ENCODE measurements around the gene C6orf15. TPM values are rescaled to one million over a fixed set of nuclear protein-coding genes. Genes with fewer than 3 reads are reported as not detected.

Gene C6orf15
- polyA plus RNA-seq, 1 donor from 2014 or later, result not detected

GRCh38 chr6:31075528-31075927 is 36.8 kb downstream of the C6orf15 start:
- Histone ChIP-seq H3K4me3 (ENCODE audit: low read length) (no peak overlapping the region), H2AFZ (ENCODE audit: low read depth, low read length) (no peak overlapping the region), H3K4me2 (ENCODE audit: low read length) (no peak overlapping the region), H4K20me1 (ENCODE audit: insufficient read depth) (no peaks in the 10 kb centered on the region), H3K9ac (ENCODE audit: low read length) (no peak overlapping the region), H3K9me3 (ENCODE audit: low read length) (no peaks in the 10 kb centered on the region), H3K79me2 (replicated peaks; ENCODE audit: insufficient read depth, low read length) (no peaks in the 10 kb centered on the region), H3K27ac (ENCODE audit: low read length) (no peak overlapping the region), H3K9me2 (ENCODE audit: insufficient read depth, low read length) (no peaks in the 10 kb centered on the region), H3F3A (ENCODE audit: insufficient read depth, low read length, poor library complexity, severe bottlenecking) (no peaks in the 10 kb centered on the region), H3K27me3 (ENCODE audit: insufficient read depth, low read depth, low read length) (no peaks in the 10 kb centered on the region), H3K36me3 (ENCODE audit: insufficient read depth, low read length) (no peaks in the 10 kb centered on the region)
- TF ChIP-seq SMC3 (conservative IDR thresholded peaks at IDR 0.05; ENCODE audit: poor library complexity) (no peak), RAD21 (conservative IDR thresholded peaks at IDR 0.05) (no peak), POLR2AphosphoS5 (IDR thresholded peaks at IDR 0.05) (no peak), MXI1 (conservative IDR thresholded peaks at IDR 0.05; ENCODE audit: poor library complexity, severe bottlenecking) (no peak), REST (IDR thresholded peaks at IDR 0.05; ENCODE audit: borderline replicate concordance) (no peak), TAF1 (IDR thresholded peaks at IDR 0.05; ENCODE audit: low read depth) (no peak), EZH2 (IDR thresholded peaks at IDR 0.05; ENCODE audit: borderline replicate concordance, insufficient read depth, low read length, poor library complexity, severe bottlenecking) (no peak)

GRCh38 chr6:31074401-31074800 is 38.0 kb downstream of the C6orf15 start:
- no peak overlapping the region for H3K27ac ChIP-seq (ENCODE audit: low read length)

More at GRCh38 chr6:31074401-31074800, 38.0 kb downstream of the C6orf15 start:
- H3K36me3 ChIP-seq (ENCODE audit: insufficient read depth, low read length), result no peaks in the 10 kb centered on the region
- no peaks in the 10 kb centered on the region for H3F3A ChIP-seq (ENCODE audit: insufficient read depth, low read length, poor library complexity, severe bottlenecking)
- no peak overlapping the region for H3K4me2 ChIP-seq (ENCODE audit: low read length)
- no peaks in the 10 kb centered on the region for H3K79me2 ChIP-seq (replicated peaks; ENCODE audit: insufficient read depth, low read length)
- TF ChIP-seq RAD21 (conservative IDR thresholded peaks at IDR 0.05) (no peak), MXI1 (conservative IDR thresholded peaks at IDR 0.05; ENCODE audit: poor library complexity, severe bottlenecking) (no peak), EP300 (conservative IDR thresholded peaks at IDR 0.05; ENCODE audit: poor library complexity, severe bottlenecking) (no peak), REST (IDR thresholded peaks at IDR 0.05; ENCODE audit: borderline replicate concordance) (no peak), SMC3 (conservative IDR thresholded peaks at IDR 0.05; ENCODE audit: poor library complexity) (no peak), CTCF (IDR thresholded peaks at IDR 0.05; ENCODE audit: poor library complexity, severe bottlenecking) (no peak), POLR2AphosphoS5 (IDR thresholded peaks at IDR 0.05) (no peak), TAF1 (IDR thresholded peaks at IDR 0.05; ENCODE audit: low read depth) (no peak), EZH2 (IDR thresholded peaks at IDR 0.05; ENCODE audit: borderline replicate concordance, insufficient read depth, low read length, poor library complexity, severe bottlenecking) (no peak)
- no peaks in the 10 kb centered on the region for H3K9me2 ChIP-seq (ENCODE audit: insufficient read depth, low read length)
- H3K4me3 ChIP-seq (ENCODE audit: low read length), result no peak overlapping the region
- no peaks in the 10 kb centered on the region for H3K27me3 ChIP-seq (ENCODE audit: insufficient read depth, low read depth, low read length)
- no peaks in the 10 kb centered on the region for H4K20me1 ChIP-seq (ENCODE audit: insufficient read depth)
- H2AFZ ChIP-seq (ENCODE audit: low read depth, low read length), result no peak overlapping the region
- no peak overlapping the region for H3K9ac ChIP-seq (ENCODE audit: low read length)
- H3K9me3 ChIP-seq (ENCODE audit: low read length), result no peaks in the 10 kb centered on the region
